ENCODE results near the gene CPNE8. TPM values are rescaled to one million over a fixed set of nuclear protein-coding genes. Genes with fewer than 3 reads are reported as not detected.

The CPNE8 gene
- 16.4 and 16.7 TPM in 2 replicates for total RNA-seq

GRCh38 chr12:38905480-38906351 is at the start of gene CPNE8:
CPNE8 (minus strand) TSS chr12:38905591; CDS start chr12:38905534, 57 bp downstream.

